MM.1S (cell line): ENCODE results near the gene ACTL7B.

ENCODE experiments used
- DNase-seq: peaks from one replicate; pipeline ENCODE4 v3.0.0-alpha.2; 2015
- H2AFZ ChIP-seq: fragments of 300-600 bp; sonication (generic); 2 replicates; pipeline ENCODE4 v1.6.0; 2016; ENCODE audit warnings: antibody characterized with exemption, low read length
- H3F3A ChIP-seq: fragments of 300-600 bp; sonication (generic); 2 replicates; pipeline ENCODE4 v1.6.1; 2016; ENCODE audit warnings: mild to moderate bottlenecking, antibody characterized with exemption, low read length, moderate library complexity, mixed read lengths; ENCODE audit not compliant: insufficient read depth
- H3K27ac ChIP-seq: fragments of 300-600 bp; sonication (generic); 2 replicates; pipeline ENCODE4 v1.5.1; 2016; ENCODE audit warnings: mild to moderate bottlenecking, low read length
- H3K27me3 ChIP-seq: fragments of 300-600 bp; sonication (generic); replicated peaks from 2 replicates; pipeline ENCODE4 v1.6.0; 2016; ENCODE audit warnings: low read length; ENCODE audit not compliant: insufficient read depth
- H3K36me3 ChIP-seq: fragments of 300-600 bp; sonication (generic); replicated peaks from 2 replicates; pipeline ENCODE4 v1.6.1; 2016; ENCODE audit warnings: mild to moderate bottlenecking, low read length, mixed read lengths; ENCODE audit not compliant: insufficient read depth
- H3K4me1 ChIP-seq: fragments of 300-600 bp; sonication (generic); 2 replicates; pipeline ENCODE4 v1.6.1; 2016; ENCODE audit warnings: low read length, mixed read lengths
- H3K4me2 ChIP-seq: fragments of 300-600 bp; sonication (generic); 2 replicates; pipeline ENCODE4 v1.6.0; 2016; ENCODE audit warnings: low read depth, low read length
- H3K4me3 ChIP-seq: fragments of 300-600 bp; sonication (generic); 2 replicates; pipeline ENCODE4 v1.5.1; 2016; ENCODE audit warnings: low read length, mixed read lengths
- H3K79me2 ChIP-seq: fragments of 300-600 bp; sonication (generic); 2 replicates; pipeline ENCODE4 v1.6.1; 2016; ENCODE audit warnings: mixed run types, low read length, mixed read lengths
- H3K9ac ChIP-seq: fragments of 300-600 bp; sonication (generic); 2 replicates; pipeline ENCODE4 v1.6.1; 2016; ENCODE audit warnings: low read length, mixed read lengths
- H3K9me2 ChIP-seq: fragments of 300-600 bp; sonication (generic); replicated peaks from 2 replicates; pipeline ENCODE4 v1.6.1; 2016; ENCODE audit warnings: mild to moderate bottlenecking, low read length, mixed read lengths; ENCODE audit not compliant: insufficient read depth
- H3K9me3 ChIP-seq: fragments of 300-600 bp; sonication (generic); replicated peaks from 2 replicates; pipeline ENCODE4 v1.6.1; 2016; ENCODE audit warnings: mild to moderate bottlenecking, low read length, mixed read lengths; ENCODE audit not compliant: insufficient read depth
- H4K20me1 ChIP-seq: fragments of 300-600 bp; sonication (generic); 2 replicates; pipeline ENCODE4 v1.6.1; 2016; ENCODE audit warnings: mild to moderate bottlenecking, low read length, moderate library complexity, mixed read lengths; ENCODE audit not compliant: insufficient read depth
- EZH2 ChIP-seq: fragments of 300-600 bp; sonication (generic); optimal IDR thresholded peaks from 2 replicates; pipeline ENCODE3; 2017; ENCODE audit warnings: low read depth, mild to moderate bottlenecking, antibody characterized with exemption, low read length, mixed read lengths
- EZH2phosphoT487 ChIP-seq: fragments of 300-600 bp; sonication (generic); IDR thresholded peaks from 2 replicates; pipeline ENCODE4 v1.6.1; 2018; ENCODE audit warnings: antibody characterized with exemption, low read length
- TF ChIP-seq, protein P1 (sequence below): fragments of 300-600 bp; sonication (generic); IDR thresholded peaks from 2 replicates; pipeline ENCODE4 v1.5.1; 2016; ENCODE audit warnings: antibody characterized with exemption, low read length, mixed read lengths

Gene ACTL7B

DNA sequence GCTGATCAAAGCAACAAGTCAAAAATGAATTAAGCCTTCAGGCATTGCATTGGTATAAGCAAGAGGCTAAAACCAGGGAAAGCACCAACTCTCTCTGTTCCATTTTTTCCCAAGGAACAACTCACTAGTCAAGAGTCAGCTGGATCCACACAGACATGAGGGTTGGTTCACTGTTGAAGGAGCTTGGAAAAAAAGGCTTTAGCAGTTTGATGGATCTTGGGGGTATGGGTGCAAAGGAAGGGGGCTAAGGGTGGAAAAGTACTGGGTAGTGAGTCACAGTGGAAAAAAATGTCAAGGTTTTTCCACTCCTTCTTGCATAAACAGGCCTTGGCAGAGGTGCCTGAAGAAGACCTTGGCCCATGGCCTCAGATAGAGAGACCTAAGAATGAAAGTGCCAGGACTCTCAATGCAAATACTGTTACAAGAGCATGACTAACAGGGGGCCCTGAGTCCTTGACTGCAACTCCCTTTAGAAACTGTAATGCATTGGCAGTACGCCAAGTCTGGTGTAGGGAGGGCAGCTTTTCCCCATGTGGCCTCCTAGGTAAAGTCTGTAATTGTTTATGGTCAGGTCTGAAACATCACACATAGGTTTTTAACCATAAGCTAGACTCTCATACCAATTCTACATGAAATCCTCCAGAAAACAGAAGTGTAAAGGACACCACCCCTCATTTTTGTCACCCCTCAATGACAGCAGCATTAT lies 30.0 kb upstream of the ACTL7B start:
- Histone ChIP-seq H3K9ac (no peak overlapping the region), H3K27me3 (no peaks in the 10 kb centered on the region), H4K20me1 (no peaks in the 10 kb centered on the region), H3K9me3 (no peaks in the 10 kb centered on the region), H3K36me3 (no peaks in the 10 kb centered on the region; the same call in 1 of the 2 replicates), H3K4me1 (peaks cover 19% of the 10 kb centered on the region), H3K79me2 (no peaks in the 10 kb centered on the region), H3K4me3 (no peak overlapping the region), H3K27ac (no peak overlapping the region), H3K9me2 (no peaks in the 10 kb centered on the region), H3K4me2 (no peak overlapping the region), H3F3A (no peaks in the 10 kb centered on the region; the same call in 1 of the 2 replicates), H2AFZ (no peak overlapping the region)
- TF ChIP-seq, protein P1, sequence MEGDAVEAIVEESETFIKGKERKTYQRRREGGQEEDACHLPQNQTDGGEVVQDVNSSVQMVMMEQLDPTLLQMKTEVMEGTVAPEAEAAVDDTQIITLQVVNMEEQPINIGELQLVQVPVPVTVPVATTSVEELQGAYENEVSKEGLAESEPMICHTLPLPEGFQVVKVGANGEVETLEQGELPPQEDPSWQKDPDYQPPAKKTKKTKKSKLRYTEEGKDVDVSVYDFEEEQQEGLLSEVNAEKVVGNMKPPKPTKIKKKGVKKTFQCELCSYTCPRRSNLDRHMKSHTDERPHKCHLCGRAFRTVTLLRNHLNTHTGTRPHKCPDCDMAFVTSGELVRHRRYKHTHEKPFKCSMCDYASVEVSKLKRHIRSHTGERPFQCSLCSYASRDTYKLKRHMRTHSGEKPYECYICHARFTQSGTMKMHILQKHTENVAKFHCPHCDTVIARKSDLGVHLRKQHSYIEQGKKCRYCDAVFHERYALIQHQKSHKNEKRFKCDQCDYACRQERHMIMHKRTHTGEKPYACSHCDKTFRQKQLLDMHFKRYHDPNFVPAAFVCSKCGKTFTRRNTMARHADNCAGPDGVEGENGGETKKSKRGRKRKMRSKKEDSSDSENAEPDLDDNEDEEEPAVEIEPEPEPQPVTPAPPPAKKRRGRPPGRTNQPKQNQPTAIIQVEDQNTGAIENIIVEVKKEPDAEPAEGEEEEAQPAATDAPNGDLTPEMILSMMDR: no peak
- TF ChIP-seq EZH2phosphoT487 (no peak), EZH2 (no peak)
- peak; percentile 92 for DNase-seq

DNA sequence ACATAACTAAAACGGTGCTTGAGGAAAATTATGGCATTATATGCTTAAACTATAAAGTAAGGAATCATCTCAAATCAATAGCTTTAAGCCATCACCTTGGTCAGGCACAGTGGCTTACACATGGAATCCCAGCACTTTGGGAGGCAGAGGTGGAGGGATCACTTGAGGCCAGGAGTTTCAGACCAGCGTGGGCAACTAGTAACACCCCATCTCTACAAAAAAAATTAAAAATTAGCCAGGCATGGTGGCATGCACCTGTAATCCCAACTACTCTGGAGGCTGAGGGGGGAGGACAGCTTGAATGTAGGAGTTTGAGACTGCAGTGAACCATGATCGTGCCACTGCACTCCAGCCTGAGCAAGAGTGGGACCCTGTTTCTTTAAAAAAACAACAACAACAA lies 28.9 kb upstream of the ACTL7B start:
- Histone ChIP-seq H3K36me3 (no peaks in the 10 kb centered on the region; the same call in 1 of the 2 replicates), H3K79me2 (no peaks in the 10 kb centered on the region)

DNA sequence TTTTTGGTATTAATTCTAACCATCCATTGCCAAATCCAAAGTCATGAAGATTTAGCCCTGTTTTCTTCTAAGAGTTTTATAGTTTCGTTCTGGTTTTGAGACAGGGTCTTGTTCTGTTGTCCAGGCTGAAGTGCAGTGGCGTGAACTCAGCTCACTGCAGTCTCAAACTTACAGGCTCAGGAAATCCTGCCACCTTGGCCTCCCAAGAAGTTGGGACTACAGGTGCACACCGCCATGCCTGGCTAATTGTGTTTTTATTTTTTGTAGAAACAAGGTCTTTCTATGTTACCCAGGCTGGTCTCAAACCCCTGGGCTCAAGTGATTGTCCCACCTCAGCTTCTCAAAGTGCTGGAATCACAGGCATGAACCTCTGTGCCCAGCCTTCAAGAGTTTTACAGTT lies 27.3 kb upstream of the ACTL7B start:
- no peak overlapping the region for H3K9ac ChIP-seq
- H3K4me1 ChIP-seq: peaks cover 11% of the 10 kb centered on the region
- H4K20me1 ChIP-seq: no peaks in the 10 kb centered on the region
- no peak overlapping the region for H3K27ac ChIP-seq
- H3K36me3 ChIP-seq: no peaks in the 10 kb centered on the region; the same call in 1 of the 2 replicates
- no peak overlapping the region for H3K4me2 ChIP-seq
- H3K9me3 ChIP-seq: no peaks in the 10 kb centered on the region
- no peaks in the 10 kb centered on the region for H3F3A ChIP-seq
- no peak overlapping the region for H3K4me3 ChIP-seq
- no peaks in the 10 kb centered on the region for H3K79me2 ChIP-seq
- H3K27me3 ChIP-seq: no peaks in the 10 kb centered on the region
- no peak overlapping the region for H2AFZ ChIP-seq
- H3K9me2 ChIP-seq: no peaks in the 10 kb centered on the region
- no peak for DNase-seq
- TF ChIP-seq EZH2 (no peak), EZH2phosphoT487 (no peak)
- TF ChIP-seq, protein P1: no peak

More for the DNA sequence above, 28.9 kb upstream of the ACTL7B start:
- Histone ChIP-seq H2AFZ (no peak overlapping the region), H3F3A (no peaks in the 10 kb centered on the region), H3K4me2 (no peak overlapping the region), H3K4me1 (peaks cover 15% of the 10 kb centered on the region), H3K27ac (no peak overlapping the region), H3K9ac (no peak overlapping the region), H3K27me3 (no peaks in the 10 kb centered on the region), H3K9me2 (no peaks in the 10 kb centered on the region), H3K9me3 (no peaks in the 10 kb centered on the region), H4K20me1 (no peaks in the 10 kb centered on the region), H3K4me3 (no peak overlapping the region)
- TF ChIP-seq EZH2: no peak
- DNase-seq: no peak
